GM18867 (cell line): ENCODE data around the gene LMF1.
"Not testable (repeated sequence)": the region's sequence is repeated elsewhere in the genome, so short reads cannot be mapped to it uniquely, and the experiment has no call there.

ENCODE experiments used
- ATAC-seq: cut with Tn5 transposase; IDR thresholded peaks from one replicate; pipeline ENCODE4 v1.9.1; 2021; ENCODE audit warnings: mild to moderate bottlenecking, moderate library complexity; ENCODE audit not compliant: unreplicated experiment

Gene LMF1

GRCh38 chr16:873243-873661, 97.5 kb downstream of the LMF1 start:
- no peak for ATAC-seq

- ATAC-seq: no peak
Observed at GRCh38 chr16:872436-873242, 98.1 kb downstream of the LMF1 start.

DNA sequence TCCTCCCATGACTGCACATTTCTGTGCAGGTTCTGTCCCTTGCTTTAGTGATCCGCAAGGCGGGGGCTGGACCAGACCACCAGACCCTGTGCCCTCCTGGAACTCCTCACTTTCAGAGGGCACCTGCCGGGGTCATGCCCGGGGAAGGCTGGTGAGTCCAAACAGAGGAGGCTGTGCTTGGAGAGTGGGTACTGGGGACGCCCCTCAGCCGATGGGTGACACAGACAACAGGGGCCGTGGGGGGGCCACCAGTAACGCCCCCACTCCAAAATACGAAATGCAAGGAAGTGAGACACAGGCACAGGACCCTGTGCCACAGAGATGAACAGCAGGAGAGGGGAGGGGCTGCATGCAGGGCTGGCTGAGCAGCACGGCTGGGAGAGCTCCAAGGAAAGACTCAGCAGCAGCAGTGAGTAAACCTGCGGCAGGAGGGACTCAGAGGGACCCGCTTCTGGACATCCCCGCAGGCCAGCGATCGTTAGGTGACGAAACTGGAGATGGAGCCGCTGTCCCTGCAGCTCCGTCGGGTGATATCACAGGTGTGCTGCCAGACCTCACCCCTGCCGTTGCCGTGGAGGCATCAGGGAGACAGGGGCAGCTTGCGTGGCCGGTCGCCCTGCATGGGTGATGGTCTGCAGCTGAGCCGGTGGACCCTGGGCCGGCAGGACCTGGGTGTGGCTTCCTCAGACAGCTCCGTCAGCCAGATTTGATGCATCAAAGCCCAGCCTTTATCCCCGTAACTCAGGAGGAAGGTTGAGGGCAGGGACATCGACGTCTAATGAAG, 99.0 kb downstream of the LMF1 start:
- ATAC-seq: no peak

DNA sequence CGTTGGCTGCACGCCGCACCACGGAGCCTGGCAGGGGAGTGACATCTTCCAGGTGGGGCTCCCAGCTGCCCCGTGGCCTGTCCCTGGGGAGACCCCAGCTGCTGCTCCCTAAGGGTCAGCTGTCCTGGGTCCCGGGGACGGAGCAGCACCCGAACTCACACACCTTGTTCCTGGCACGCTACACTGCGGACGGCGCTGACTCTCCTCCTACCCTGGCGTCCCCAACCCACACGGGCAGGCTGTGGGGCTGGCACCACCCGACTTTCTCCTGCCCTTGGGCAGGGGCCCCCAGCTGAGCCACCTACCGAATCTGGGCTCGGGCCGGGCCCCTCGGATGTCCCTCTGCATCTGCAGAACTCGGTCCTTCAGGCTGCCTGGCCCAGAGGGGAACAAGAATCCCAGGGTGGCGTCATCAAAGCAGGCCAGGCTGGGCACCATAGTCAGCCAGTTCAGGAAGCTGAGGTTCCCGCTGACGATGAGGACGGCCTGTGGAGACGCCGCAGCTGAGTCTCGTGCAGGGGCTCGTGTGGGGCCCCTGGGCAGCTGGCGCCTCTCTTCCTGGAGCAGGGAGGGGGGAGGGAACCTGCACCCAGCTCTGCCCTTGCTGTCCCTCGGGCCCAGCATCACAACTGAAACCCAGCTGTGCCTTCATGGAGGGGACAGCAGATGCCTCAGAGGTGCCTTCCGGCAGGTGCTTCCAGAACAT, 99.8 kb downstream of the LMF1 start:
- ATAC-seq: no peak

- no peak for ATAC-seq
Observed at GRCh38 chr16:869823-870641, 100.8 kb downstream of the LMF1 start.

DNA sequence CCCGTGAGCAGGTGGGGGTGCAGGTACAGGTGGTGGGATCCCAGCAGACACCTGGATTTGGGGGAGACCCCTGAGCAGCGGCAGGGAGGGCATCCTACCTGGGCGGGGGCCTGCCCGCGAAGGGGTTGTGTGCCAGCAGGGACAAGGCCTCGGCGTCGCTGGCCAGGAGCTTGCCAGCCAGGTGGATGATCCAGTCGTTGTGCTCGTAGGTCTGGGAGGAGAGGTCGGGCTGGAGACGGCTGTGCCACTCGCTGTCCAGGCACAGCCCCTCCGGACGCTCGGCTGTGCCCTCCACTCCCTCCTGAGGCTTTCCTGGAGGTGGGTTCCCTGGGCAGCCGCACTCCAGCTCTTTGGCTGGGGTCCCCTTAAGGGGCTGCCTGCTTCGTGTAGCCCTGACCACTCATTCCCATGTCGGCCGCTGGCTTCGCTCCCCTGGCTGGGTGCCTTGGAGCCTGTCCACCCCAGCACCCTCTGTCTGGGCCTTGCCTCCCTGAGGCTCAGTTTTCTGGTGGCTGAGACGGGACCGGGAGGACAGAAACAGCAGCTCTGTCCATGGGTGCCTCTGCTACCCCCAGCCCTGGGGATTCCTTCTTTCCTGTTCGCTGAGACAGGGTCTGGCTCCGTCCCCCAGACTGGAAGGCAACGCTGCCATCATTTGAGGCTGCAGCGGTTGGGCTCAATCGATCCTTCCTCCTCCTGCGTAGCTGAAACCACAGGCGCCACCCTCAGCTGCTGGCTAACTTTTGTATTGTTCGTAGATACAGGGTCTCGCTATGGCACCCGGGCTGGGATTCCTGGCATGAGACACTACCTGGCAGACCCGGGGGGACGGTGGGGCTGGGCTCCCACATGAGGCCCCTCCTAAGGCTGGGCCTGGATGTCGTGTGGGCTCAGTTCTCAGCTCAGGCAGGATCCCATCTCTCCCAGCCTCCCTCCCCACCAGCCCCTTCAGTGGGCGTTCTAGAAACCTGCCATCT, 101.7 kb downstream of the LMF1 start:
- no peak for ATAC-seq

GRCh38 chr16:868386-868755, 102.4 kb downstream of the LMF1 start:
- ATAC-seq: no peak

- ATAC-seq: no peak
Observed at GRCh38 chr16:867421-868385, 103.1 kb downstream of the LMF1 start.

DNA sequence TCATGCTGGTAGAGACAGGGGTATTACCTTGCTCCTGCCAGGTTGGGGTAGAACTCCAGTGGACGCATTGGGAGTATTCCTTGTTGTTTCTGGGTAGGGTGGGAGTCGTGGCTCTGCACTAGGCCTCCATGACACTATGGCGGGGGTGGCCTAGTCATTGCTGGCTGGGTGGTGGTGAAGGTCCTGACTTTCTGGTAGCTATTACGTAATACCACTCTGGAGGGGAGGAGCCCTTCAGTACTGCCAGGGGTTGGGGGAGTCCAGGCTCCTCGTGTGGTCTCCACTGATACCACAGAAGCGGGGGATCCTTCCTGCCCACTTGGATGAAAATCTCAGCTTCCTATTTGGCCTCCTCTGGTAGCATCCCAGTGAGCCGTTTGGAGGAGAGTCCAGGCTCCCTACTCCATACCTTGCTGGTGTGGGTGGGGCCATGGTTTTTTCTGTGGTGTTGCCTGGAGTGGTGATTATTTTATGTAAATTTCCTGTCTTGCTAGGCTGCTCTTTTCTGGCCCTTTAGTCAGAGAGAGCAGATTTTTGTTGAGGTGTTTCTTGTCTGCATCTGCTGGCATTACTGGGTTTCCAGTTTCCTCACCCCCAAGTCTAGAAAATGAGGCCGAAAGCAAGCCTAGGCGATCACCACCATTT, 104.4 kb downstream of the LMF1 start:
- no peak for ATAC-seq

DNA sequence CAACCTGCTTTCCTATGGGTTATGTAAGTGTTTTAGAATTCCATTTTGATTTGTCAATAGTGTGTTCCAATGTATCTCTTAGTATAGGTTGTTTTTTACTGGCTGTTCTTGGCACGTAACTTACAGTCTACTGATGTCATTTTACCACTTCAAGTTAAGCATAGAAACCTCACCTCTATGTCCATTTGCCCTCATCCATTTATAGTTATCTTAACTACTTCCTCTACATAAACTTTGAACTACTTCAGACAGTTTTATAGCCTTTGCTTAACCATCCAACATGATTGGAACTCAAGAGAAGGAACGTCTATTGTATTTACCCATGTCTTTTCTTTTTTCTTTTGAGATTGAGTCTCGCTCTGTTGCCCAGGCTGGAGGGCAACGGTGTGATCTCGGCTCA, 105.8 kb downstream of the LMF1 start:
- no peak for ATAC-seq

- no peak for ATAC-seq
Observed at GRCh38 chr16:861446-861845, 109.3 kb downstream of the LMF1 start.

GRCh38 chr16:860891-861290, 109.9 kb downstream of the LMF1 start:
- ATAC-seq: no peak

- ATAC-seq: not testable (repeated sequence)
Observed at GRCh38 chr16:858971-859370, 111.8 kb downstream of the LMF1 start.

GRCh38 chr16:858441-858840, 112.3 kb downstream of the LMF1 start:
- not testable (repeated sequence) for ATAC-seq

- no peak for ATAC-seq
Observed at GRCh38 chr16:856811-857210, 114.0 kb downstream of the LMF1 start.

DNA sequence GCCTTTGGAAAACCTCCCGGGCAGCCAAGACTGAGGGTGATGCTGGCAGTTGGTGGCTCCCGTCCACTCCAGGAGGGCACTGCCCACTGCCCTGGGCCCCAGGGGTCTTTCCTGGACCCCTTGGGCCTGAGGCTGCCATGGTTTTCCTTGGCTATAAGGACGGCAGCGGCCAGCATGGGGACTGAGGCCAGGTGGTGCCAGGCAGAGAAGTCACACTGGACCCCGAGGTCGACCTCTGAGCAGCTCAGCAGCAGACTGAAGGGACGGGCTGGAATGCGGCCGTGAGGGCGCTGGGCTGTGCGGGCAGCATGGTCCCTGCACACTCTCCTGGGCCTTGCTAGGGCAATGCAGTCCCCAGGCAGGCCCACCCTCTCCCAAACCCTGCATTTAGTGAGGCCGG, 114.7 kb downstream of the LMF1 start:
- no peak for ATAC-seq

DNA sequence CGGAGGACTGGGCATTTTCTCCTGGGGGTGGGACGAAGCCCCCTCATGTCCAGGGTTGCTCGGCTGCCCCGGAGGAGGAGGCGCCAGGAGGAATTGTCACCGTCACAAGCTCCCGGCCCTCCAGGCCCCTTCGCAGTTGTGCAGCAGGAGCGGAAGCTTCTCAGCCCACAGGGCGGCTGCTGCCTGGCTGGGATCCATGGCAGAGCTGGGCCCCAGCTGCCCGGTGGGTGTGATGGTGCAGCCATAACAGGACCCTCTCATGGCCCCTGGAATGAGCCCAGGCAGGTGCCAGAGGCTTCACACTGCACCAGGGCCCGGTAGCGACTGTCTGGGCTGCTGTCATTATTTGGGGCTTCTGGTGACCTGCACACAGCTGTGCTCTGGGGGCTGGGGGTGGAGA, 115.3 kb downstream of the LMF1 start:
- no peak for ATAC-seq

- ATAC-seq: no peak
Observed at GRCh38 chr16:854808-855410, 115.9 kb downstream of the LMF1 start.
